Fibroblast of skin of back (primary cell): ENCODE data around the gene FBXL7.

Experiments
- DNase-seq: peaks from one replicate; pipeline ENCODE4 v3.0.0-alpha.2; 2013

FBXL7 gene

GRCh38 chr5:15584528-15584927 is 84.5 kb downstream of the FBXL7 start:
- no peak for DNase-seq

DNA sequence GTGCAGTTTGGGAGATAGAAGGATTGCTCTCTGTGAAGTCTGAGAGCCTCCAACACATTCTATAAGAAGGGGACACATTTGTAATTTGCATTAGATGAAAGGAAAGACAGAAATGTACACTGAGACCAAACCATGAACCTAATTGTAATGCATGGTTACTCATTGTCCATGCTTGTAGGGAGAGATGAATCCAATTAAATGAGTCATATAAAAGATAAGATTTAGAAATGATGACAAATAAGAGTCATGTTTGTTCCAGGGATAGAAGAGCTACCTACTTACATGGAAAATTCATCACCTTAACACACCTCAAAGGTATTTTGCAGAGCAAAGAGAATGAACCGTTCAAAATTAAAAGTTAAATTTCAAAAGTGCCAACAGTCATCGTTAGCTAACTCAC is 85.1 kb downstream of the FBXL7 start:
- no peak for DNase-seq

DNA sequence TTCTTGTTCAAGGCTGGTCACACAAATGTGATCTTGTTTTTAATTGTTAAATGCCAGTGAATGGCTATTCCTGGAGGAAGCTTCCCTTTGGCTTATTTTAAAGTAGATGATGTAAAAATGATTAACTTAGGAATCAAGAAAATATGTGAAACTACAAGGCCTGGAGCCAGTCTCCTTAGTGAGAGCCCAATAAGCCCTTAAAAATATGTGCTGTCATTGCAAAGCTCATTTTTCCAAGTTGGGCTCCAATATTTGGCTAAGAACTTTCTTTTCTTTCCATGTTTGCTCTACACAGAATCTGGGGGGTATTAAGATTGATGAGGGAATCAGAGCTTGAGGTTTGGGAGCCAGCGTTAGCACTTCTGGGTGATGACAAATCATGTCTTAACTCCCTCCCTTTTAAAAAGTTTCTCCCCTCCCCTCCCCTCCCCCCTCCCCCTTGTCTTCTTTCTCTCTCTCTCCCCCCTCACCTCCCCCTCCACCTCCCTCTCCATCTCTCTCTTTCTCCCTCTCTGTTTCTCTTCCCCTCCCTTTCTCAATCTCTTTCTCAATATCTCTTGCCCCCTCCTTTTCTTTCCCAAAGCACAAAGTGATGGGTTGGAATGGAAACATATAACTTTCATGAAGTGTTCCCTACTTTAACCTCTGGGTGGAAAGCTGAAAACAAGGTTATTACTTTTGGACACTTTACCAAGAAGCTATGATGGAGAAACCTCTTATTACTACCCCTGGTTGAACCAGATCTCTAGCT is 86.0 kb downstream of the FBXL7 start:
- DNase-seq, result peak; percentile 38

DNA sequence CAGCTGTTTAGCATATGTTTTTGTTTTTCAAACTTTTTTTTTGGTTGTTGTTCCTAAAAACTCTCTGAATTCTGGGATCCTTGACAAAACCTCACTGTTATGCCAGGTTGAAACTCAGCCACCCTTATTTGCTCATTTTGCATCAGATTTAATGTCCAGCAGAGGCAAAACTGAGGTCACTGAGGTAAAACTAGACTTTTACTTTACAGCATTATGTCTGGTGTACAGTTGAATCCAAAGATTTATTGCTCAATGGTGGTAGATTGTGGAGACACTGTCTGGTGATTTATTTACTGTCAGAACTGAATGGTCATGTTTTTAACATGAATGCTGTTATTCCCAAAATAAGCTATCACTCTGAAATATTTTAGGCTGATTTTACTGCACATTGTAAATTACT is 87.9 kb downstream of the FBXL7 start:
- DNase-seq, result no peak

- no peak for DNase-seq
These were observed 92.7 kb downstream of the FBXL7 start for GRCh38 chr5:15592728-15593127.

GRCh38 chr5:15594977-15595568 is 95.1 kb downstream of the FBXL7 start:
- DNase-seq, result peak; percentile 13

DNA sequence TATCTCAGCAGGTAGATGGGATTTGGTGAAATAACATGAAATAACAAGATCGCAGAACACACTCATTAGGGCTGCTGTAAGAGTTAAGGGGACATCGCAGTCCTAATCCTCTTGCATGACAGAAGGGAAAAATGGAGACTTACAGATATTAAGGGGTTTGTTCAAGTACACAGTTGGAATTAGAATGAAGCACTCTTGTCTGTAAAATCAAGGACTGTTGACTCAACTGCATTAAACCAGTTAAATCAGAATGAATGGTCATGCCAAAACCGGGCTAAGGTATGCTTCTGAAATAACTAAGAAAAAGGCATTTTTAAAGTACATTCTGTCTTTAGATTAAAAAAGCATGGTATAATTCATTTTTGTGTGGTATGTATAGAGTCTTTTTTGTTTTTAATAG is 95.9 kb downstream of the FBXL7 start:
- no peak for DNase-seq

DNA sequence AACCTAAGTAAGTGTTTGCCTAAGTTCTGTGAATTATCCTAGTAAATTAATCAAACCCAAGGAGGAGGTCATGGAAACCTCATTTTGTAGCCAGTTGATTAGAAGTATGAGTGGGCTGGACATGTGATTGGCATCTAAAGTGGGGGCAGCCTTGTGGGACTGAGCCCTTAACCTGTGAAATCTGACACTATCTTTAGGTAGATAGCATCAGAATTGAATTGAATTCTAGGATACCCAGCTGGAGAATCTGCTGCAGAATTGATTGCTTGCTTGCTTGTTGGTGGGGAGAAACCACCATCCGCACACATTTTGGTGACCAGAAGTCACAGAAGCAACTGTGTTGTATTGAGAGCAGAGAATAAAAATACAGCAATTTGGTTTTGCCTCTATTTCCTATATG is 97.0 kb downstream of the FBXL7 start:
- no peak for DNase-seq

DNA sequence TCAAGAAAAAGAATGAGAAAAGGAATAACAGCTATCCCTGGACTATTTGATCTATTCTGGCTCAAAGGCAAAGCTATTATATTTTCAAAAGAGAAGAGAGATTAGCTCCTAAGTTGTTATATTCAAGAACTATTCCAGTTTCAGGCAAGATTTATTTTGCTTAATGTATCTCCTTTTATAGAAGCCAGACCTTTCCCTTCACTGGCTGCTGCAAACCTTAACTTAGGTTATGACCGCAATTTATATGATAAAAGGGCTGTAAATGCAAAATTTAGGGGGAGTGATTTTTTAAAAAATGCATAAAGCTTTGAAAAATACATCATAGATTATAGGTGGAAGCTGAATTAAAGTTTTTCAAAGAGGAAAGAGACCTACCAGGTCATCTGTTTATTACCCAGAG is 97.8 kb downstream of the FBXL7 start:
- no peak for DNase-seq

GRCh38 chr5:15598294-15598902 is 98.4 kb downstream of the FBXL7 start:
- DNase-seq, result peak; percentile 21

DNA sequence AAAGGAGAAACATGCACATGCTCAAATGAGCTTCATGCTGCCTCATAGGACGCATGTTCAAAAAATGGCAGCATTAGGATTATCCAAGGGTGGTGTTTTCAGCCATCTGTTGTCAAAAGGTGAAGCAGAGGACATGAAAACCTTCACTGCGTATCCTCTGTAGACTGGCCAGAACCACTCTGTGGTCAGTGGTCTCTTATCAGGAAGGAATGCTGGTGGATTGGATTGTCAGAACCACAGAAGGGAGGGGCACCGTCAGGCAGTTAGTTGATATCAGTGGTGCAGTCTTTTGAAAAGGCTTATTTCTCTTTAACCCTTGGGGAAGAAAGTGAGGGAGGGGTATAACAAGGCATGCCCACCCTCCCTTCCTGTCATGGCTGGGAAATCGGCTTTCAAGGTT is 100.1 kb downstream of the FBXL7 start:
- DNase-seq, result no peak

GRCh38 chr5:15601274-15601673 is 101.3 kb downstream of the FBXL7 start:
- no peak for DNase-seq

- no peak for DNase-seq
These were observed 101.9 kb downstream of the FBXL7 start for GRCh38 chr5:15601853-15602252.

- DNase-seq, result peak; percentile 22
These were observed 105.0 kb downstream of the FBXL7 start for GRCh38 chr5:15604986-15605385.

- no peak for DNase-seq
These were observed 106.2 kb downstream of the FBXL7 start for GRCh38 chr5:15606197-15606596.

DNA sequence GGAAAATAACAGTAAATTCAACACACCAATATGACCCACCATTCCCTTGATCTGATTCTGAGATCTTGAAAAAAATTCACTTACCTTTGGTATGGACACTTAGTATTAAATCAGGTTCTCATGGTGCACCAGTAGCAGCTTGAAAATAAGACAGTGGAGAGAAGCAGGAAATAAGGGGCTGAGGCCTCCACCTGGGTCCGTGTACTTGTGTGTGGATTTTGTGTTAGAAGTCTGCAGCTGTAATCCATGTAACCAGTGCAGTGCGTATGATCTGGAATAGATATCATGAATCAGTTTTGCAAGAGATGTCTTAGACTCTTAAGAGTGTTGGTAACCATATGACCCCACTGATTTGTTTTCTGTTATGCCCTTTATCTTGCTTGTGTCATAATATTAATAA is 107.1 kb downstream of the FBXL7 start:
- no peak for DNase-seq

GRCh38 chr5:15609076-15609725 is 109.2 kb downstream of the FBXL7 start:
- DNase-seq, result no peak

DNA sequence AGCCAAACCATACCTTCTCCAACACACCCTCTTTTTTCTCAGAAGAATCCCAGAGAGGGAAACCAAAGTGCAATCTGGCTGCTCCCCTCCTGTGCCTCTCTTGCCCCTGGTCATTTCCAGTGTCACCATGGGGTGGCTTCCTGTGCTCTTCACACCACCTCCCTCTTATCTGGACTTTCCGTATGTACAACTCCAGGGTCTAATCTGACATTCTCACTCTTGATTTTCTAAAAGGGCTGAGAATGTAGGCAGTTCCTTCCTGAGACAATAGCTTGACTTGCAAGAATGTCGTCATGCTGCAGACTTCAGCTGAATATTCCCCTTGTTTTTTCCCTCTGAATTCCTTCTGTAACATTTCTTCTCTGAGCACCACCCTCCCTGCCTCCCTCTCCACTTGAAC is 110.2 kb downstream of the FBXL7 start:
- DNase-seq, result no peak

GRCh38 chr5:15611008-15611407 is 111.0 kb downstream of the FBXL7 start:
- no peak for DNase-seq

- DNase-seq, result no peak
These were observed 113.1 kb downstream of the FBXL7 start for GRCh38 chr5:15612915-15613635.

- no peak for DNase-seq
These were observed 114.7 kb downstream of the FBXL7 start for GRCh38 chr5:15614679-15615078.

GRCh38 chr5:15615859-15616258 is 115.9 kb downstream of the FBXL7 start:
- no peak for DNase-seq

GRCh38 chr5:15618938-15619337 is 119.0 kb downstream of the FBXL7 start:
- DNase-seq, result no peak
